Stimulated activated CD8-positive, alpha-beta memory T cell treated with anti-CD3 and anti-CD28 coated beads, Interleukin-12 subunit alpha, Interleukin-12 subunit beta, amount 100 ng/mL, for 1 hour (primary cell): Measurements from ENCODE around the gene EDC4.
A peak's percentile ranks its signal among the peaks of the same experiment; 100 is the strongest.
"Not testable (repeated sequence)": the region's sequence is repeated elsewhere in the genome, so short reads cannot be mapped to it uniquely, and the experiment has no call there.

ENCODE experiments used
- DNase-seq: peaks from one replicate; pipeline ENCODE4 v3.0.0-alpha.2; 2020; ENCODE audit warnings: low read depth

EDC4 gene

DNA sequence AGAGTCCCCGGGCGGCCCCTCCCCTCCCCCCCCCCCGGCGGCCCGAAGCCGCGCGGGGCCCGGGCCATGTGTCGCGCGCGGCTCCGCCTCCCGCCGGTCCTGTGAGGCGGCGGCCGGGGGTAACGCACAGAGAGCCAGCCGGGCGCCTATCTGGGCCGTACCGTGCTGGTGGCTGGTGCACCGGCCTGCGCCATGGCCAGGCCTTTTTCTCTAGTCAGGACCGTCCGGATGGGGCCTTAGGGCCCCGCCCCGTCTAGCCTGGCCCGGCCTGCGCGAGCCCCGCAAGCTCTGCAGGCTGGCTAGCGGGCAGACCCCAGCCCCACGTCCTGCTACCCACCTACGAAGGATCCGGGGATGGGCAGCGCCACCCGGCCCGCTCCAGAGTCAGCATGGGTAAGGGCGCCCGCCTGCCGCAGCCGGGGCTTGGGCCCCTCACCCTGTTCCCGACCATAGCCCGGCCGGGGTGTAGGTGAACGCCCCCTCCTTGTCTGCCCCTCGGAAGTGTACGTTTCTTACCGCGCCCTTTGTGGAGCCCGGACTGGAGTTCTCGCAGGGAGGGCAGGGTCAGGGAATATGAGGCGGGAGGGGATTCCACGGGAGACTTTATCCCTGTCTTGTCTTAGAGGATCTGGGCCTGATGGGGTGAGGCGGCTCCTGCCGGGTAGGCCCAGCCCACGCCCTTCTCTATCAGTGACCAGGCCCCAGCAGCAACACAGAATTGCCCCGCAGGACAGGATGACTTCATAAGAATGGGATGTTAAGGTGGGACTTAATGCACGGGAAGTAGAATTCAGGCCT, 25.6 kb upstream of the EDC4 start, which contains the start of gene CENPT:
Gene CENPT, minus strand, starts transcription at position 630 of the 798 bp plus-strand sequence. CDS start 13,834 bp downstream, outside the sequence.
- peak; percentile 40 for DNase-seq

DNA sequence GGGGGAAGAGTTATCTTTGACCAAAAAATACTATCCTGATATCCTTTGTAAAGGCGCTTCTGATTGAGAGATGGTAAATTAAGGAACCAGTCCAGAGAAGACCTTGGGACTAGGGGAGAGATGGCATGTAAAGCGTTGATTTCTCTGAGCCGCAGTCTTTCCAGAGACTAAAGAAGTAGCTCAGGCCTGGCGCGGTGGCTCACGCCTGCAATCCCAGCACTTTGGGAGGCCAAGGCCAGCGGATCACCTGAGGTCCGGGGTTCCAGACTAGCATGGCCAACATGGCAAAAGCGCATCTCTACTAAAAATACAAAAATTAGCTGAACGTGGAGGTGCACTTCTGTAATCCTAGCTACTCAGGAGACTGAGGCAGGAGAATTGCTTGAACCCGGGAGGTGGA, 24.7 kb upstream of the EDC4 start:
- DNase-seq, result no peak

DNA sequence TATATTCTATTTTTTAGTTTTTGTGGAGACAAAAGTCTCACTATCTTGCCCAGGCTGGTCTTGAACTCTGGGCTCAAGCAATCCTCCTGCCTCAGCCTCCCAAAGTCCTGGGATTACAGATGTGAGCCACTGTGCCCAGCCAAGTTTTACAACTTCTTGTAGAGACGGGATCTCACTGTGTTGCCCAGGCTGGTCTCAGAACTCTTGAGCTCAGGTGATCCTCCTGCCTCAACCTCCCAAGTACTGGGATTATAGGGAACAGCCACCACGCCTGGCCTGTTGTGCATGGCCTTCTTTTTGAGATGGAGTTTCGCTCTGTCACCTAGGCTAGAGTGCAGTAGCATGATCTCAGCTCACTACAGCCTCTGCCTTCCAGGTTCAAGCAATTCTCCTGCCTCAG, 19.2 kb upstream of the EDC4 start:
- no peak for DNase-seq

DNA sequence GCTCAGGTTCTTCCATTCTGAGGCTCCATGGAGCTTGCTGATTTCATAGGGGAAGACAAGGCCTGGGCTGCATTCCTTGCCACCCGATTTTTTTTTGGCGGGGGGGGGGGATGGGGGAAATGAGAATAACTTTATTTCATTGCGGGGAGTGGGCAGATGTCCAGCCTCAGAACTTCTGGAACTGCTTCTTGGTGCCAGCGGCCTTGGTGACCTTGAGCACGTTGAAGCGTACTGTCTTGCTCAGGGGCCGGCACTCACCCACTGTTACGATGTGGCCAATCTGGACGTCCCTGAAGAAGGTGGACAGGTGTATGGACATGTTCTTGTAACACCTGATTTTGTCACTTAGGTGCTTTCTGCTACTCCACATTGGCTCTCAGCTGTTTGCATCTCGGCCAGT, 17.1 kb upstream of the EDC4 start:
- DNase-seq, result no peak

DNA sequence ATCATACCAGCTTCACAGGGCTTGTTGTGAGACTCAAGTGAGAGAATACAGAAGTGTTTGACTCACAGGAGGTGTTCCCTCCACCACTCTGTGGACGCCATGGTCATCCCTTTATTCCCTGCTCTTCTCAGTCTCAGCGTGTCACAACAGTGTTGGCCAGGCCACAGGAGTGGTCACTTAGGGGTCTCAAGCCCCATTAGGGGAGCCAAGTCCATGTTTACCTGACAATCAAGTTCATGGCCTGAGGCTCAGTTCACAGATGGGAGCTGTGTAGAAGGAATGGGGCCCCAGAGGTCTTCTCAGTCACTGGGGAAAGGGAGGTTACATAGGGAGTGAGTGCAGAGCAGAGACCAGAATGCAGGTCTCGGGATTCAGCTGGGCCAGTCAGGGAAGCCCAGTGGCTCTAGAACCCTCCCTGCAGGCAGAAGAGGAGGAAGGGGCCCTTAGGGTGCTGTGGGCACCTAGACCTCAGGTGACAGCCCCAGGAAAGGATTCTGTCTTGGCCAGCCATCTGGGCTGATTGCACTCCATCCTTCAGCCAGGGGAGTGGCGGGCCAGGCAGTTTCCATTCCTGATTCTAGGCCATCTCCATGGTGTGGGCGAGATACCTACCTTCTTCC, 15.8 kb upstream of the EDC4 start:
- DNase-seq, result no peak

DNA sequence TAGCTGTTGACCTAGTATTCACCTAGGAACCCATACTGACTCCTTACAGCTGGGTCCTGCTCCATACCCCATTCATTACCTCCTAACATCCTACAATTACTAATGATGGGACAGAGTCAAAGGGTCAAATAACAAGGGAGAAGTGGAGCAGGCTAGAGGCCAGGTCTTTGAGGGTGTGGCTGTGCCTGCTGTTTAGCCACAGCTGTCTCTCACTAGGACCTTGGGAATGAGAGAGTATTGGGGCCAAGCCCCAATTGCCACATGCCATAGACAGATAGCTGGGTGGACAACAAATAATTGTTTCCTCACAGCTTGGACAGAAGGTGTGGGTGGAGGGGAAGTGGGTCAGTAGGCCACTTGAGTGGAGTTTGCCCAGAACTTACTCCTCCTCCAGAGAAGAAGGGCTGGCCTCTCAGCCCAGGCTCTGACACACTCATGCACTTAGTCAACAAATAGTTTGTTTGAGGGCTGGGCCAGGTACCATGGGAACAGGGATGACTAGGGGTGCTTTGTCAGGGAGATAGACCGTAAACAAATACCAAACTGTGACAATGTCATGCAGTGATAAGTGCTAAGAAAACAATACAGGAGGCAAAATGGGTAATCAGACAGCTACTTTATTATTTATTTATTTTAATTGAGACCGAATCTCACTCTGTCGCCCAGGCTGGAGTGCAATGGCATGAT, 15.2 kb upstream of the EDC4 start:
- DNase-seq, result no peak

DNA sequence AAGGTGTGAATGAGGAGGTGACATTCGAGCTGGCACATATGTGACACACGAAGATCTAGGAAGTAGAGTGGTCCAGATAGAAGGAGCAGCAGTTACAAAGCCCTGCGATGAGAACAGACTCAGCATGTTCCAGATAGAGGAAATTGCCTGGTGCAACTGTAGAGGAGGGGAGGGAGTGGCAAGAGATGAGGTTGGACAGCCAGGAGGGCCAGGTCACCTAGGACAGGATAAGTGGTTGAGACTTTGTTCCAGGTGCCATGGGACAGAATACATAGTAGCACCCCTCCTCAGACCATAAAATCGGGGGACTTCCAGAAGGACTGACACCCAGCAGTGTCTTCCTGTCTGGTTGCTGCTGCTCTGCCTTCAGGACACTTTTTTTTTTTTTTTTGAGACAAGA, 14.4 kb upstream of the EDC4 start:
- no peak for DNase-seq

DNA sequence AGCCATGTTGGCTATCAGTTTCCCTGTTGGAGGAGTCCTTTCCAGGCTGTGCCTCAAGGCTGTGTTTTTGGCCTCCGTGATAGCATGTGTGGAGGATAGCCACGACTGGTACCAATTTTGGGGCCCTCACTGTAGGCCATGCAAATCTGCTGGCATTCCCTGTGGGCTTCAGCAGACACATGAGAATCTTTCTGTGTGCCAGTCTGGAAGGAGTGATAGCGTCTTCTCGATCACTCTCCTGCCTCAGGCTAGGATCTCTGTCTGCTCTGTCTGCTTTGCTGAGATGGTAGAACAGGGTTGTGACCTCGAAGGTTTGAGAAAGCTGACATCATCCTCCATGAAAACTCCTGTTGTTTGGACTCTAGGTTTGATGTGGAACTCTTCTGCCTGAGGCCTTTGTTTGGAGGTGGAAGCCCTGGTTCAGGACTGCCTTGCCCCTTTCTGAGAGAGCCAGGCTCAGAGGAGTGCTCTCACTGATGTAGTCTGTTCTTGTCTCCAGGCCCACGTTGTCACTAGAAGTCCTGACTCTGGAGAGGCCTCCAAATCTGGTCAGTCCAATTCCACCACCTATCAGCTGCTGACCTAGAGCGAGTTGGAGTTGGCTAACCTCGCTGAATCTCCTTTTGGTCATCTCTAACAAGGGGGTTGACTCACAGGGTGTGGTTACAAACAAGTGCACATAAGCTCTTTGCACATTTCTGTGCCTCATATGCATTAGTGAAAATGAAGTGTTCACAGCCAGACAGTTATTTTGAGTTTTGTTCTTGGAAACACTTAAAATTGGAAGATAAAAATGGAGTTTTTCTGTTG, 12.1 kb upstream of the EDC4 start:
- DNase-seq, result no peak

DNA sequence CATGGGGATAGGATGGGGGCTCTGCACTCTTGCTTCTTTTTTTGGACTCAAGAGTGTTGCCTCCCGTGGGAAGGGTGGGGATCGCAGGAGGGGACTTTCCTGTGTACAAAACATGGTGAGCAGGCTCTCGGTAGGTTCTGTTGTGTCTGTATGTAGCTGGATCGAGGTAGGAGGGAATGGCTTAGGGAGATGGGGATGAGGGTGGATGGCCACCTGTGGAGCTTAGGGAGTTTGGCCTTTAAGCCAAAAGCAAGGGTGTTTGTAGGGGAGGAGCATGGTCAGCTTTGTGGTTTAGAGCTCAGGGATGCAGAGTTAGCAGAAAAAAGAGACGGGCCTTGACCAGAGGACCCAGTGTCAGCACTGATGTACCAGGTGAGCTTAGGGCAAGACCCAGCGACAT, 11.0 kb upstream of the EDC4 start:
- no peak for DNase-seq

DNA sequence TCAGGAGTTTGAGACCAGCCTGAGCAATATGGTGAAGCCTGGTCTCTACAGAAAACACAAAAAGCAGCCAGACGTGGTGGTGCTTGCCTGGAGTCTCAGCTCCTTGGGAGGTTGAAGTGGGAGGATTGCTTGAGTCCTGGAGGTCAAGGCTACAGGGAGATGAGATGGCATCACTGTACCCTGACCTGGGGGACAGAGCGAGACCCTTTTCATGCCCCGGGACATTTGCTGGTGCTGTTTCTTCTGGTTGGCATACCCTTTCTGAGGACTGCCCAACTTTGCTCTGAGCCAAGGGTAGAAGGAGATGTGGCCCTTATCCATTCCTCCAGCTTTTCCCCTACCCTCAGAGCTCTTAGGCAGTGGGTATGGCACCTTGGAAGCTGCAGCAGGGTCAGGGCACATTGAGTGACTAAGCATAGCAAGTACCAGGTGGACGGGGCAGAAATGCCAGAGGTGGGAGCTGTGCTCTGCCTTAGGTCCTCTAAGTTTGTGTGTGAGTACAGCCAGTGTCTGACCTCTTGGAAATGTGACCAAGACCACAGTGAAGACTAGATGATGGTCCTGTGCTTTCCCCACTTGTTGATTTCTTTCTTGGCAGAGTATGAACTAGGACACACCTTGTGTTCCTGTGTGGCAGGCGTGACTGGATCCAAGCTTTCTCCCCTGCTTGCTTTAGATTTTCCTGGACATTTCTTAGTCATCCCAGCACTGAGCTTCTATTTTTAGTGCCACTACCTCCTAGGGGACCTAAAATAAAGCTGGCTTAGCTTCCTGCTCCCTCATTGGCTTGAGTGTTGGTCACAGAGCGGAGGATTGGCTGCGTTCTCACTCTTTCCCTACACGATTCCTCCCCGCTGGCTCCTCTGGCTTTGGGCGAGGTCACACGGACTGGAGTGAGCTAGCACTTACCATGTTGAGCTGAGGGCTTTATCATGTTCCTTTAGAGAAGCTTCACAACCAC, 9.9 kb upstream of the EDC4 start:
- no peak for DNase-seq

DNA sequence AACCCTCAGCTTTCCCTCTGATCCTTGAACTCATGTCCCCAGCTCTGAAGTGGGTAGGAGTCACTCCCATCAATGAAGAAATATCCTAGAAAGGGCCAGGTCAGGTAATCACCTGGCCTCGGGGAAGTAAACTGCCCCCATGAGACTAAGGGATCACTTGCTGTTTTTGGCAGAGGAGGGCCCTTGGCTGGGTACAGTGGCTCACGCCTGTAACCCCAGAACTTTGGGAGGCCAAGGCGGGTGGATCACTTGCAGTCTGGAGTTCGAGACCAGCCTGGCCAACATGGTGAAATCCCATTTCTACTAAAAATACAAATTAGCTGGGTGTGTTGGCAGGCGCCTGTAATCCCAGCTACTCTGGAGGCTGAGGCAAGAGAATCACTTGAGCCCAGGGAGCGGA, 8.8 kb upstream of the EDC4 start:
- not testable (repeated sequence) for DNase-seq

DNA sequence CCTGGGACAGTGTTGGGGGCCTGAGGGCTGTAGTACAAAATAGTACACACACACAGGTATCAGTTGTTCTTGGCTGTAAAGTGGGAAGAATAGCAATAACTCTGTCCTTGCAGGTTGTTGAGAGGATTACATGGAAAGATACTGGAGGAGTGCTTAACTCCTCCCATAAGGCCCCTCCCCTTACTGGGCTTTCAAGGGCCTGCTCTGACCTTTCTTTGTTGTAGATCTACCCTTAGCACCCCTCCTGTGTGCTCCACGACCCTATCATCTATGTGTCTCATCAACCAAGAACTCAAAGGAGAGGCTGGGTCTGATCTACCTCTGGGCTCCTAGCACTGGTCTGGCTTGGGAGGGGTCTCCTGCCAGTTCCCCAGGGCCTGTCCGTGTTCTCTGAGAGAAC, 8.3 kb upstream of the EDC4 start:
- DNase-seq, result no peak

DNA sequence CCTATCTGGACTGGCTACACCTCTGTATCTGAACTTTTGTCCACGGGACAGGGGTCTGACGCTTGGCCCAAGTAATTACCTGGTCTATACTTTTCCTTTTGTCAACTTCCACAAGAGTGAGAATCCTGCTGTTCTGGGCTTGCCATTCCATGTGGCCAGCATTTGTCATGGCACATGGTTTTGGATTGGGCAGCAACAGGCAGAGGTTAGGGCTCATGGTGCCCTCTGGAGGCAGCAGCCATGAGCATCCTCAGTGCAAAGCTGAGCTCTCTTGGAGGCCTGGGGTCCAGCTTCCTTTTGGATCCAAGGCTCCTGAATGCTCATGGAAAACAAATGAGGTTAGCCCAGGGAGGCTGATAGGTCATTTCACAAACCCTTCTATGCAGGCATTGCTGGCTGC, 7.5 kb upstream of the EDC4 start:
- DNase-seq, result no peak

DNA sequence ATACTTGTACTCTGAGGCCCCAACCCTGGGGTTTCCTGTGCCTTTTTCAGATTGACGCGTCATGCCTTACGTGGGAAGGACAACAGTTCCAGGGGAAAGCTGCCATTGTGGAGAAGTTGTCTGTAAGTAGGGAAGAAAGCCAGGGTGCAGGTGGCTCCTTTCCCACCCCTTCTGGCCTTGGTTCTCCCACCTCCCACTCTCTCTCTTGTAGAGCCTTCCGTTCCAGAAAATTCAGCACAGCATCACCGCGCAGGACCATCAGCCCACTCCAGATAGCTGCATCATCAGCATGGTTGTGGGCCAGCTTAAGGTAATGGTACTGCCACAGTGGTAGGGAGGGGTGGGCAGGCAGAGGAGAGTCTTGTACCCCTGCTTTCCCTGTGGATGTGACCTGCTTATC, 4.6 kb upstream of the EDC4 start:
- no peak for DNase-seq

DNA sequence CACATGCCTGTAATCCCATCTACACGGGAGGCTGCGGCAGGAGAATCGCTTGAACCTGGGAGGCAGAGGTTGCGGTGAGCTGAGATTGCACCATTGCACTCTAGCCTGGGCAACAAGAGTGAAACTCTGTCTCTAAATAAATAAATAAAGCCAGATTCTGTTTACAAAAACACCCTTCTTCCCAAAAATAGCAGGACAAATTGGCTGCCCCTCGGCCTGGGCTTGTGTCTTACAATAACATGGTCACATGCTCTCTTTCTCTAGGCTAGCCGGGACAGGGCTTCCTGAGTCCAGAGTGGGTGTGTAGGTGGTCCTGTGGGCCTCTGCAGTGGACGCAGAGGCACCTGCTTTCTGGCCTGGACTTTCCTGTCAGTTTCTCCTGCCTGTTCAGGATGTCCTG, 3.2 kb upstream of the EDC4 start:
- DNase-seq, result no peak

DNA sequence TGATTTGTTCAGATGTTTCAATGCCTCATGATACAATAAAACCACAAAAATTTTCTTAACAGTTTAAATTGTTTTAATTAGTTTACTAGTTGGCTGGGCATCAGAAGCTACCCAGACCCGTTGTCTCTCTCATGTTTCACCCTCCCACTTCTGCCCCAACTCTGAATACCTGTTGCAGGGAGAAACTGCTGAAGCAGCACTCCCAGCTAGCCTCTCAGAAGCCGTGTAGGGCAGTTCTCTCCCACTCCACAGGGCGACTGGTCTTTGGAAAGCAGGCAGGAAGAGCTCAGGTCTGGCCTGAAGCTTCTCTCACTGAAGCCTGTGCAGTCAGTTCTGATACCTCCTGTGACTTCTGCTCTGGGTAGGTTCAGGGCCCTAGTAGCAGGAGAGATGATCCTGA, 1.6 kb upstream of the EDC4 start:
- DNase-seq, result no peak

DNA sequence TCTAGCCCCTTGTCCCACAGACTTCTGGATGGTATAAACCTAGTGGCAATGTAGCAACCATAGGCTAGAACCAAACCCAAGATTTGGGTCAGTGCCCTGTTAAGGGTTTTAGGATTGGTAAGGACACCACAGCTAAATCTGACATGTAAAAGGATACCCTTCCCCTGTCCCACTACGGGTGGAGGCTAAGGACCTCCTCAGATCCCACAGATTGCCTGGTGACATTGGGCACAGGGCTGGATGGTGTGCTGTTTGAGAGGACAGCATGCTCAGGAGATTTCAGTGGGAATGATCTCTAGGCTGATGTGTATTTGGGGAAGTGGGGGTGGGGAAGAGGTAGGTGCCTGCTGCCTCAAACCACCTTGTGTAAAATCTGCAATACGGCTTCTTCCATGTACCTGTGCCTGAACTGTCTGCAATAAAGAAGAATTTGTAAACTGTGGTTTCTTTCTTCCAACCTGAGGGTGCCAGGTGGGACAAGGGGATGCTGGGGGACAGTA, 671 bp upstream of the EDC4 start:
- no peak for DNase-seq

DNA sequence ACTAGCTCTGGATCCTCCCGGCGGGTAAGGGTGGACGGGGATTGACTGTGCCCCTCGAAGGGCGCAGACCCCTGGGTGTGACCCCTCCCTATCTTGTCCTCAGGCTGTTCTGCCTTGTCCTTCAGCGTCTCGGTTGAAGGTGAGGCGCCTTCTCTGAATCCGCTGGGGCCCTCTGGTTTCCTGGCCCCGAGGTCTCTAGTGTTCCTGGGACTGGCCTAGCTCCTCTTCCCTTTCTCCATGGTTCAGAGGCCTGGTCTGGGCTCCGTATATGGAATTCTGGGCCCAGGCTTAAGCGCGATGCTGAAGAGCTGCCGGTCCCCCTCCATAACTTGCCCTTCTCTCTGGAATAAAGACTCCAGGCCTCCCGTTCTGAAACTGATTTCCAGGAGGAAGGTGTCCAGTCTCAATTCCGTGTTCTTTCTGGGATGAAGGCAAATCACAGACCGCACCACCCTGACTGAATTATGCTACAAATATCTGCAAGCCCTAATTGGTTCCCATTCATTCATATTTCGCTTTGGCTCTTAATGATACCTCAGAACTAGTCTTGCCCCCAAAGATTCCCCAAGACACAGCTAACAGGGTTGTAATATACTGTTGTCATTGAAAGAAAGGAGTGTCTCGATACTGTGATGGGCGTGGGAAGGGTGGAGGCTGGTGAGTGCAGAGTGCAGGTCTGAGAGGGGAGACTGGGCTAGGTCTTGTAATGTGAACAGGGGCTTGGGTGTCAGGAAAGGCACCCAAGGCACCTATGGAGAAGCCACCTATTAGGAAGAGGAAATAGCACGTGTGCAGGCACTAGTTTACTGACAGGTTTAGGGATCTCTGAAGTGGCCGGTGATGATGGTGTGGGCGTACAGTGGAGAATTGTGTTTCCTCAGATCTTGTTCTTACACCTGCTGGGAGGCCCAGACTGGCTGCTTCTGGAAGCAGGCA, 851 bp downstream of the EDC4 start:
- no peak for DNase-seq

DNA sequence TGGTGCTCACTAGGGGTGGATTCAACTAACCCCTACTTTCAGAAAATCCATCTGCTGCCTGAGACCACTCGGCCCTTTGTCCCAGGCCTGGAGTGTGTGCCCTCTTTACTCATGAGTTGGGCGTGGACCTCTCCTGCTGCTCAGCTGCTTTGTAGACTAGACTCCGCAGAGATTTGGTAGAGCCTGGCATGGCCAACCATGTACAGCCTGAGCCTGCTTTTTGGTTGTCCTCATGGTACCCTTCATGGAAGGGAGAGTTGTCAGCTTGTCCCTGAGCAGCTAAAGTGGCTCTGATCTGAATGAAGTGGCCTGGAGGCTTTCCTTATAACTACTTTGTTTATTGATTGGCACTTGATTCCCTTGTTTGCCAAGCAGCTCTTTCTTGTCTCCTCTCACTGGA, 1.5 kb downstream of the EDC4 start:
- no peak for DNase-seq

DNA sequence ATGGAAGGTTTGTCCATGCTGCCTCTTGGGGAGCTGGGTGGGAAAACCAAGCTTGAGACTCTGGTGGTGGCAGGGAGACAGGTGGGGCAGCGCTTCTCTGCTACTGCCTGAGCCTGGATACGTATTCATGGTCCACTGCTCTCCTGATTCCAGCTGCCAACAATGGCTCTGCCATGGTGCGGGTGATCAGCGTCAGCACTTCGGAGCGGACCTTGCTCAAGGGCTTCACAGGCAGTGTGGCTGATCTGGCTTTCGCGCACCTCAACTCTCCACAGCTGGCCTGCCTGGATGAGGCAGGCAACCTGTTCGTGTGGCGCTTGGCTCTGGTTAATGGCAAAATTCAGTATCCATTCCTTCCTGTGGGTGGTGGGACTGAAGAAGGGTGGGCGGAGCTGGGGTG, 4.2 kb downstream of the EDC4 start:
- DNase-seq, result no peak
